Measurements from ENCODE around the gene DACT2. TPM values are rescaled to one million over a fixed set of nuclear protein-coding genes. Genes with fewer than 3 reads are reported as not detected.

Gene DACT2
- total and polyA plus RNA-seq, 2 of the 8 experiments (the other 6 are each of a cell fraction or from before 2014, with no cell fraction given), result 2.9 to 3.1 TPM

GRCh38 chr6:168315596-168315995, 4.0 kb downstream of the DACT2 start:
- H4K5ac ChIP-seq (ENCODE audit: insufficient read length, low read depth, low read length), result no peak overlapping the region
- no peak overlapping the region for H3K4ac ChIP-seq (replicated peaks; ENCODE audit: insufficient read length, low read depth, low read length)
- H3K14ac ChIP-seq (ENCODE audit: insufficient read length), result no peak overlapping the region
- CTCF ChIA-PET (ENCODE audit: partially characterized antibody), result no interaction called here
- H3K9me3 ChIP-seq (ENCODE audit: insufficient read depth in 2 of 2, low read depth in 1 of 2, low read length in 1 of 2), result no peaks in the 10 kb centered on the region
- no peaks in the 10 kb centered on the region for H3K36me3 ChIP-seq (ENCODE audit: control insufficient read depth in 2 of 4, insufficient read depth in 4 of 4, low read length in 3 of 4)
- DNase-seq (ENCODE audit: low read depth in 1 of 2, low spot score in 2 of 2) (no peak), FAIRE-seq (no peak)
- H2BK5ac ChIP-seq (ENCODE audit: low read depth, low read length), result no peak overlapping the region
- WGBS, 2 experiments (ENCODE audit: extremely low coverage in 1 of 2, insufficient coverage in 1 of 2, insufficient read length in 1 of 2, insufficient replicate concordance in 2 of 2, low coverage in 1 of 2, low lambda C conversion rate in 2 of 2, missing lambda C conversion rate in 1 of 2), result 87% methylated on average over 5 of the region's 5 CpGs; no CpG with 5 or more reads in 1 of the 2 experiments
- H3K23ac ChIP-seq (ENCODE audit: insufficient read length), result no peak overlapping the region
- H3K27me3 ChIP-seq (replicated peaks in 1 of 4; ENCODE audit: control insufficient read depth in 3 of 4, extremely low read depth in 1 of 4, insufficient read depth in 3 of 4, low read length in 3 of 4), result peaks cover 0 to 18% (median 11%) of the 10 kb centered on the region in 4 experiments; a peak in 4 of 7 replicates
- no peak overlapping the region for H4K91ac ChIP-seq (replicated peaks; ENCODE audit: insufficient read length, low read length)
- no peak overlapping the region for H3K27ac ChIP-seq (ENCODE audit: low read depth, low read length)
- H2BK12ac ChIP-seq (ENCODE audit: low read depth, low read length), result no peak overlapping the region
- no peak overlapping the region for H3K9ac ChIP-seq (replicated peaks in 1 of 4; ENCODE audit: extremely low read depth in 1 of 4, low read depth in 3 of 4, low read length in 3 of 4)
- H2BK20ac ChIP-seq (ENCODE audit: low read length), result no peak overlapping the region; the same call in 1 of the 2 replicates
- no peaks in the 10 kb centered on the region for H3K79me2 ChIP-seq (ENCODE audit: control insufficient read depth in 1 of 2, insufficient read depth in 2 of 2, low read length in 2 of 2)
- no peak overlapping the region for H3K4me3 ChIP-seq (ENCODE audit: extremely low read depth in 1 of 4, insufficient read depth in 2 of 4, low read depth in 3 of 4, low read length in 4 of 4)
- no peak overlapping the region for H3K18ac ChIP-seq (ENCODE audit: extremely low read depth, low read length)
- no peak overlapping the region for H2AFZ ChIP-seq (ENCODE audit: low read length)
- POLR2A ChIA-PET (ENCODE audit: partially characterized antibody), result no interaction called here
- H2AK5ac ChIP-seq (ENCODE audit: low read depth, low read length), result no peak overlapping the region
- H4K8ac ChIP-seq (ENCODE audit: extremely low read depth, insufficient read depth, low read length), result no peak overlapping the region
- H3K56ac ChIP-seq (replicated peaks; ENCODE audit: insufficient read length, low read depth, low read length), result no peak overlapping the region
- H3K4me1 ChIP-seq (replicated peaks in 1 of 4; ENCODE audit: control insufficient read depth in 3 of 4, insufficient read depth in 4 of 4, low read length in 3 of 4), result peaks cover 13 to 25% (median 16%) of the 10 kb centered on the region in 4 experiments
- peaks cover 0 to 3% of the 10 kb centered on the region in 2 experiments for H4K20me1 ChIP-seq (replicated peaks in 1 of 2; ENCODE audit: control insufficient read depth in 1 of 2, insufficient read depth in 2 of 2, low read length in 2 of 2)
- H2BK15ac ChIP-seq (ENCODE audit: low read length), result no peak overlapping the region; the same call in 1 of the 2 replicates
- no peak overlapping the region for H2BK120ac ChIP-seq (replicated peaks; ENCODE audit: low read depth, low read length)
- TF ChIP-seq CHD1 (IDR thresholded peaks at IDR 0.05; ENCODE audit: low read depth, low read length), result no peak
- TF ChIP-seq CTBP2 (IDR thresholded peaks at IDR 0.05; ENCODE audit: borderline replicate concordance, insufficient read depth, insufficient read length, low read length), result no peak
- TF ChIP-seq RFX5 (IDR thresholded peaks at IDR 0.05; ENCODE audit: borderline replicate concordance, low read depth, low read length), result no peak
- TF ChIP-seq ATF2 (IDR thresholded peaks at IDR 0.05; ENCODE audit: low read length), result no peak
- H3K4me2 ChIP-seq (ENCODE audit: insufficient read depth in 1 of 2, low read depth in 2 of 2, low read length in 2 of 2), result no peak overlapping the region
- peaks cover 11% of the 10 kb centered on the region; the same call in 1 of the 2 replicates for H3K23me2 ChIP-seq (ENCODE audit: low read depth, low read length)
- no peaks in the 10 kb centered on the region for H3K79me1 ChIP-seq (ENCODE audit: low read depth, low read length)
